Hepatocyte (in vitro differentiated cells): ENCODE measurements around the gene HTRA1.

ENCODE experiments used
- CTCF ChIP-seq: fragments of 200-600 bp; sonication (generic); IDR thresholded peaks from 2 replicates; pipeline ENCODE4 v1.5.1; 2016; ENCODE audit warnings: antibody characterized with exemption, mild to moderate bottlenecking; ENCODE audit not compliant: poor library complexity
- EZH2 ChIP-seq: fragments of 200-600 bp; sonication (generic); IDR thresholded peaks from 2 replicates; pipeline ENCODE4 v1.6.1; 2016; ENCODE audit warnings: antibody characterized with exemption, mild to moderate bottlenecking, borderline replicate concordance

- TF ChIP-seq CTCF (no peak), EZH2 (no peak)
Measured at GRCh38 chr10:122460891-122461293, 461 bp upstream of the HTRA1 start.
